AG09309 (cell line): Measurements from ENCODE around the gene ABCC12.
"Not testable (repeated sequence)": the region's sequence is repeated elsewhere in the genome, so short reads cannot be mapped to it uniquely, and the experiment has no call there.

ENCODE experiments used
- DNase-seq: peaks from one replicate; pipeline ENCODE4 v3.0.0-alpha.2; 2010; ENCODE audit warnings: low read depth
- H3K4me3 ChIP-seq: 2 replicates; pipeline ENCODE4 v1.5.1; 2011; ENCODE audit warnings: mild to moderate bottlenecking, low read depth, low read length, moderate library complexity; ENCODE audit not compliant: control insufficient read depth
- TF ChIP-seq, protein P1 (sequence below): IDR thresholded peaks from 2 replicates; pipeline ENCODE4 v1.5.1; 2011; ENCODE audit warnings: mild to moderate bottlenecking, low read depth, low read length, inconsistent platforms; ENCODE audit not compliant: insufficient read depth, control insufficient read depth; ENCODE audit errors: missing control alignments

The ABCC12 gene

DNA sequence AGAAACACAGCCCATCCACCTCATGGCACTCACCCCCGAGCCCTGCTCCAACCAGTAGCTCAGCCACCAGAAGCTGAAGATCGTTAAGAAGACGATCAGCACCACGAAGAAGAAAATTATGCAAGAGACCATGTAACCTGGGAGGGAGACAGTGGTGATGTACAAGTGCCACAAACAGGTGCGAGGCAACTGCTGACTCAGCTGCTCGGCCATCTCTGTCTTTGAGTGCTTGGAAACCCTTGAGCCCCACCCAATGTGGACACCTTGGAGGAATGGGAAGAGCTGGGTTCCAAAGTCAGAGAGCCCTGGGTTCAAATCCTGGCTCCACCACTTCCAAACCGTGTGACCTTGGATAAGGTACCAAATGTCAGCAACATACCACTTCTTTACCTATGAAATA is 38.1 kb upstream of the ABCC12 start:
- no peak overlapping the region for H3K4me3 ChIP-seq
- TF ChIP-seq, protein P1, sequence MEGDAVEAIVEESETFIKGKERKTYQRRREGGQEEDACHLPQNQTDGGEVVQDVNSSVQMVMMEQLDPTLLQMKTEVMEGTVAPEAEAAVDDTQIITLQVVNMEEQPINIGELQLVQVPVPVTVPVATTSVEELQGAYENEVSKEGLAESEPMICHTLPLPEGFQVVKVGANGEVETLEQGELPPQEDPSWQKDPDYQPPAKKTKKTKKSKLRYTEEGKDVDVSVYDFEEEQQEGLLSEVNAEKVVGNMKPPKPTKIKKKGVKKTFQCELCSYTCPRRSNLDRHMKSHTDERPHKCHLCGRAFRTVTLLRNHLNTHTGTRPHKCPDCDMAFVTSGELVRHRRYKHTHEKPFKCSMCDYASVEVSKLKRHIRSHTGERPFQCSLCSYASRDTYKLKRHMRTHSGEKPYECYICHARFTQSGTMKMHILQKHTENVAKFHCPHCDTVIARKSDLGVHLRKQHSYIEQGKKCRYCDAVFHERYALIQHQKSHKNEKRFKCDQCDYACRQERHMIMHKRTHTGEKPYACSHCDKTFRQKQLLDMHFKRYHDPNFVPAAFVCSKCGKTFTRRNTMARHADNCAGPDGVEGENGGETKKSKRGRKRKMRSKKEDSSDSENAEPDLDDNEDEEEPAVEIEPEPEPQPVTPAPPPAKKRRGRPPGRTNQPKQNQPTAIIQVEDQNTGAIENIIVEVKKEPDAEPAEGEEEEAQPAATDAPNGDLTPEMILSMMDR, result no peak
- no peak for DNase-seq

DNA sequence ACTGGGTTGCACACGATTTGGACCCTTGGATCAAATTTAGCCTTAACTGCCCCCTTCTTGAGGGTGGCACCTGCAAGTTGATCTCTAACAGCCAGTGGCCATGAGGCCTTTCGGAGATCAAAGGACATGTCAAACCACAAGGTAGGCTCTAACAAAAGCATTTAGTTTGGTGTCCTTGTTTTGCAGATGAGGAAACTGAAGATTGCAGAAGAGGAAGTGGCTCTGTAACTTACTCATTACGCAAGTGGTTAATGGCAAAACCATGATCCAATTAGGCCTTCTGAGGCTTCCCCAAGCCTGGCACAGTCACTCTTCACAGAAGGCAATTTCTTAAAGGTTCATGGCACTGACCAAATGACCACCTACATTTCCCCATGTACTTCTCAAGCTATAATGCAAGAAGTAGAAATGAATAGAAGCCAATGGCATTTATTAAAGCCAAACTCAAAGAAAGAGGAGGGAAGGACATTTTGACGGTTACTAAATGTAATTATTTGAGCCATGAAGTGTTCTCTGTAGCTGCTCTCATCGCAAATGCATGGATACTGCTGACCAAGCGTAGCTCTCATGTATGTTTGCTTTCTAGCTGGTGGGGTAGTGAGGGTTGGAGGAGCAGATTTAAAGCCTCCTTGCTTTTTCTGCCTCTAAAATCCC is 32.8 kb upstream of the ABCC12 start:
- no peak overlapping the region for H3K4me3 ChIP-seq
- TF ChIP-seq, protein P1, result no peak
- no peak for DNase-seq

DNA sequence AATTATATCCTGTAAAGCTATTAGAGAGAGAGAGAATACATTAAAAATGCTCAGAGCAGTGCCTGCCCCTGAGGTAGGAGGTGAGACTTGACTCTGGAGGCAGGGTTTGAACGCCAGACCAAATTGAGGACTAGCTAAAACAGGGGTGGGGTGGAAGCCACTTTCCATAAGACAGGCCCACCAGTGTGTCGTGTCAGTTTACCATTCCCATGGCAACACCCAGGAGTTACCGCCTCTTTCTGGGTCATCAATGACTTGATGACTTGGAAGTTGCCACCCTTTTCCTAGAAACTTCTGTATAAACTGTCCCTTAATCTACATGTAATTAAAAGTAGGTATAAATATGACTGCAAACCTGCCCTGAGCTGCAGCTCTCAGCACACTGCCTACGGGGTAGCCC is 32.0 kb upstream of the ABCC12 start:
- no peak for DNase-seq
- H3K4me3 ChIP-seq, result no peak overlapping the region
- TF ChIP-seq, protein P1, result no peak

DNA sequence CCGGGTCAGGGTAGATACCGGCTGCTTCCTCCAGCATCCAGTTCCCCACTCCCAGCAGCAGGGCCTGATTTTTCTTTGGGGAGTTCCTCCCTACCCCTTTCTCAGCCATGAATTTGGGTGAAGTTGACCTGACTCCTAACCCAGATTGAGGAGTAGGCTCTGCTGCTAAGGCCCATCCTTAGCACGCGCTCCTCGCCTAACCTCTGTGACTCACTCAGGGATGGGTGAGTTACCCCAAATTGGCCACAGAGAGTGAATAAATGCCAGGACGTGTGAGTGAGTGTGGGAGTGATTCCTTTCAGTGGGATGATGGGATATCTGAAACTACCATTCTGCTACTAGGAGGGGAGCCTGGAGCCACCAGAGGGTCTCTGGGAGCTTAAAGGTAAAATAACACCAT is 28.9 kb upstream of the ABCC12 start:
- TF ChIP-seq, protein P1, result no peak
- DNase-seq, result no peak
- H3K4me3 ChIP-seq, result no peak overlapping the region

DNA sequence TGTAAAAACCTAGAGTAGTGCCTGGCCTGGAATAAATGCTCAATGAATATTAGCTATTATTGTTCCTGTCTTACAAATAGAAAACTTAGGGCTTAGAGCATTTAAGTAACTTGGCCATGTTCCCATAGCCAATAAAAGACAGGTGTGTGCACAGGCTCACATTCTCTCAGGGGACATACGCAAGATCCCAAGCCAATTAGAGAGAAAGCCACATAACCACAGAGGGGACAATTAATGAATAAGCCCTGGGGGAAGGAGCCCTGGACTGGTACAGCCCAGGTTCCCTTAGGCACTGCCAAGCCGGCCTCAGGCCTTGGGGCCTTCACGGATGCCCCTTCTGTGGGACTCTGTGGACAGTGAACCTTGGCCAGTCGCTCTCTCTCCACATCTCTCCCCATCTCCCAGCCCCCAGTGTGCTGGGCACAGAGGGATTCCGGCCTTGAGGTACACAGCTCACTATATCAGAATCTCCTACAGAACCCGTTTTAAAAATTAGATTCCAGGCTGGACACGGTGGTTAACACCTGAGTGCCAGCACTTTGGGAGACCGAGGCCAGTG is 27.3 kb upstream of the ABCC12 start:
- DNase-seq, result no peak
- H3K4me3 ChIP-seq, result no peak overlapping the region
- TF ChIP-seq, protein P1, result no peak

DNA sequence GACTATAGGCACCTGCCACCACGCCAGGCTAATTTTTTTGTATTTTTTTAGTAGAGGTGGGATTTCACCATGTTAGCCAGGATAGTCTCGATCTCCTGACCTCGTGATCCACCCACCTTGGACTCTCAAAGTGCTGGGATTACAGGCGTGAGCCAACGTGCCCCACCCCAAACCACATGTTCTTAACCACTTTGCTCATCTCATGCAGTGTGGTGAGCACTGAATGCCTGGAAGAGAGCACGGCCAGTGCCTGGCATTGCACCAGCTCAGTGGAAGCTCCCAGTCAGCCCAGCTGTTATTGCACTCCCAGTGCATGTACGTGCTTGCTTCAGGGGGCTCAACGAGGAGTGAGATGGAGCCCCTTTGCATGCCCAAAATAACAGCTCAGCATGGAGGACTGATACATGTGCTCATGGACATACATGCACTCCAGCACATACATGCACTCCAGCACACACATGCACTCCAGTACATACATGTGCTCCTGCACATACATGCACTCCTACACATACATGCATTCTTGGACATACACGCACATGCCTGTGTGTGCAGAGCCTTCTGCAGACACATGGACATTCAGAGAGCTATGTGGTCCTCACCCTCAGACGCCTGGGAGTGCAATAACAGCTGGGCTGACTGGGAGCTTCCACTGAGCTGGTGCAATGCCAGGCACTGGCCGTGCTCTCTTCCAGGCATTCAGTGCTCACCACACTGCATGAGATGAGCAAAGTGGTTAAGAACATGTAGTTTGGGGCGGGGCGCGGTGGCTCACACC is 26.1 kb upstream of the ABCC12 start:
- not testable (repeated sequence) for DNase-seq

DNA sequence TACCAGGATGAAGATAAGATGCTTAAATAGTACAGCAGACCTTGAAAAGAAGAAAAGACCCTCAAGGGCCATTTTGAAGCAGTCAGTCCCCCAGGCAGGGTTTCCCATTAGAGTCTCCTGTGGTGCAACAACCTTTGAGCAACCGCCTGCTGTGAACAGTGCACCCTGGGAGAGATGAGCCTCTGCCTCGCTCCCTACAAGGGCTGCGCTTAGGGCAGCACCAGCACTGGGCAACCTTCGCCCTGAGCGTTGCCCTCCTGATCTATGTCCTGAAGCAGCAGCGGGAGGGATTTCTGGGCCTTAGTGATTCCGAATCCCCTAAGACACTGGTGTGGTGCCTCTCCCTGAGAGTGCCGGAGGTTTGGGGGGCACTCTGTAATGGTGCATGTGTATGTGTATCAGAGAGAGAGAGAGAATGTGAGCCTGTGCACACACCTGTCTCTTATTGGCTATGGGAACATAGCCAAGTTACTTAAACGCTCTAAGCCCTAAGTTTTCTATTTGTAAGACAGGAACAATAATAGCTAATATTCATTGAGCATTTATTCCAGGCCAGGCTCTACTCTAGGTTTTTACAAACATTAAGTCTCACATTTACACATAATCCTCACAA is 25.2 kb upstream of the ABCC12 start:
- no peak overlapping the region for H3K4me3 ChIP-seq
- DNase-seq, result no peak
- TF ChIP-seq, protein P1, result no peak

More for the DNA sequence above, 26.1 kb upstream of the ABCC12 start:
- H3K4me3 ChIP-seq, result not testable (repeated sequence)
